Measurements from ENCODE around the gene PKNOX2. TPM values are rescaled to one million over a fixed set of nuclear protein-coding genes. Genes with fewer than 3 reads are reported as not detected.

PKNOX2 gene
- polyA plus RNA-seq, 2 of the 4 experiments (the other 2 are of a cell fraction): not detected

DNA sequence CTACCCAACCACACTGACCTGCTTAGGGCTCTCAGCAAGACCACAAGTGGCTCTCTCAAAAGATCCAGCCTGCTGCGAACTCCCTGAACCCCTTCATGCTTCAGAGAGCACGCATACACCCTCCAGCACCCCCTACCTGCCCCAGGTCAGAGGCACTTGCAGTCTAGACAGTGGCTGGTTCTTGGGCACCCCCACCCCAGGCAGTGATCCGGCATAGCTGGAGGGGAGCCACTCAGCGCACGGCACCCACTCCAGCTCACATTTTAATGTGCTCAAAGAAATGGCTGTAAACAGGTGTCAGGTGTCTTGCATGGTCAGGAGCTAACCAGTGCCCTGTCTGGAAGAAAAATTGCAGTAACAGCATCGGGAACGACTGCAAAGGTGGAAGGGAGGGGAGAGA lies 140.8 kb downstream of the PKNOX2 start:
- no peak for ATAC-seq
- H3K4me3 ChIP-seq: no peak overlapping the region
- H3K9me3 ChIP-seq: no peaks in the 10 kb centered on the region
- 0% methylated on average over 2 of the region's 7 CpGs for WGBS (ENCODE audit: missing lambda C conversion rate)
- TF ChIP-seq CBX8 (IDR thresholded peaks at IDR 0.05) (no peak), POLR2A (IDR thresholded peaks at IDR 0.05; ENCODE audit: low read length) (no peak), KDM1A (IDR thresholded peaks at IDR 0.05; ENCODE audit: low read depth) (no peak), POLR2AphosphoS2 (conservative IDR thresholded peaks at IDR 0.05; ENCODE audit: low read length) (no peak), NR3C1 (IDR thresholded peaks at IDR 0.05) (no peak), EHF (CRISPR knock-in tag; IDR thresholded peaks at IDR 0.05) (no peak)
- TF ChIP-seq, protein P1, sequence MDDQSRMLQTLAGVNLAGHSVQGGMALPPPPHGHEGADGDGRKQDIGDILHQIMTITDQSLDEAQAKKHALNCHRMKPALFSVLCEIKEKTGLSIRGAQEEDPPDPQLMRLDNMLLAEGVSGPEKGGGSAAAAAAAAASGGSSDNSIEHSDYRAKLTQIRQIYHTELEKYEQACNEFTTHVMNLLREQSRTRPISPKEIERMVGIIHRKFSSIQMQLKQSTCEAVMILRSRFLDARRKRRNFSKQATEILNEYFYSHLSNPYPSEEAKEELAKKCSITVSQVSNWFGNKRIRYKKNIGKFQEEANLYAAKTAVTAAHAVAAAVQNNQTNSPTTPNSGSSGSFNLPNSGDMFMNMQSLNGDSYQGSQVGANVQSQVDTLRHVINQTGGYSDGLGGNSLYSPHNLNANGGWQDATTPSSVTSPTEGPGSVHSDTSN (IDR thresholded peaks at IDR 0.05): no peak
- H3K27ac ChIP-seq: no peak overlapping the region
- no peak for FAIRE-seq
- DNase-seq (ENCODE audit: low read depth in 1 of 2, low spot score in 1 of 2): no peak
- POLR2A ChIA-PET: no interaction called here
- CTCF ChIA-PET: no interaction called here
- no peaks in the 10 kb centered on the region for H3K4me1 ChIP-seq
- no peak overlapping the region for H3K4me2 ChIP-seq

DNA sequence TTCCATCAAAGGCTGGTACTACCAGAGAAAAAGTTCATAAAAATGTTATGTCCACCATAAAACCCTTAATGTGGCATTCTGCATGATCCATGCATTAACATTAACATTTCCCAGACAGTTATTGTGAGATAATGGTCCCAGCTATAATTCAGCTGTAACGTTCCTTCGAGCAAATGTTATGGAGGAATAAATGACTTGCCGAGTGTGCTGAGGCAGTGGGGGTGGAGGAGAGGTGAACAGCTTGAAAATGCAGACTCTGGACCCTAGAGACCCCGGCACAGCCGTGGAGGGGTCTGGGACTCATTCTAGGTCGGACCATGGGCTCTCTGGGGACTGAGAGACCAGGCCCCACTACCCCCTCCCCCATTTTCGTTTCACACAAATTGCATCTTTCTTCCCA lies 141.9 kb downstream of the PKNOX2 start:
- FAIRE-seq (no peak), DNase-seq (ENCODE audit: low read depth in 1 of 2, low spot score in 1 of 2) (no peak), ATAC-seq (no peak)
- H3K4me2 ChIP-seq: no peak overlapping the region
- no peak overlapping the region for H3K27ac ChIP-seq
- H3K4me3 ChIP-seq: no peak overlapping the region
- H3K4me1 ChIP-seq: no peaks in the 10 kb centered on the region
- 8% methylated on average over 4 of the region's 7 CpGs for WGBS (ENCODE audit: missing lambda C conversion rate)
- TF ChIP-seq CHD2 (IDR thresholded peaks at IDR 0.05; ENCODE audit: low read length, partially characterized antibody) (no peak), SREBF2 (IDR thresholded peaks at IDR 0.05) (no peak), PHF8 (IDR thresholded peaks at IDR 0.05; ENCODE audit: borderline replicate concordance, low read depth) (no peak), ESRRA (IDR thresholded peaks at IDR 0.05; ENCODE audit: borderline replicate concordance, low read length) (no peak), GATA3 (IDR thresholded peaks at IDR 0.05; ENCODE audit: borderline replicate concordance) (no peak), HOXB13 (CRISPR knock-in tag; IDR thresholded peaks at IDR 0.05; ENCODE audit: low read depth) (no peak), EHF (CRISPR knock-in tag; IDR thresholded peaks at IDR 0.05) (no peak), RARB (CRISPR knock-in tag; IDR thresholded peaks at IDR 0.05) (no peak), FOSL2 (IDR thresholded peaks at IDR 0.05) (no peak), FOSL2 (CRISPR knock-in tag; IDR thresholded peaks at IDR 0.05) (no peak), ZC3H11A (IDR thresholded peaks at IDR 0.05) (no peak), ZSCAN20 (CRISPR knock-in tag; IDR thresholded peaks at IDR 0.05) (no peak), MAFK (IDR thresholded peaks at IDR 0.05; ENCODE audit: partially characterized antibody) (no peak), JUN (IDR thresholded peaks at IDR 0.05) (no peak)
- TF ChIP-seq, protein P2, sequence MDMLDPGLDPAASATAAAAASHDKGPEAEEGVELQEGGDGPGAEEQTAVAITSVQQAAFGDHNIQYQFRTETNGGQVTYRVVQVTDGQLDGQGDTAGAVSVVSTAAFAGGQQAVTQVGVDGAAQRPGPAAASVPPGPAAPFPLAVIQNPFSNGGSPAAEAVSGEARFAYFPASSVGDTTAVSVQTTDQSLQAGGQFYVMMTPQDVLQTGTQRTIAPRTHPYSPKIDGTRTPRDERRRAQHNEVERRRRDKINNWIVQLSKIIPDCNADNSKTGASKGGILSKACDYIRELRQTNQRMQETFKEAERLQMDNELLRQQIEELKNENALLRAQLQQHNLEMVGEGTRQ (IDR thresholded peaks at IDR 0.05): no peak
- TF ChIP-seq, protein P3, sequence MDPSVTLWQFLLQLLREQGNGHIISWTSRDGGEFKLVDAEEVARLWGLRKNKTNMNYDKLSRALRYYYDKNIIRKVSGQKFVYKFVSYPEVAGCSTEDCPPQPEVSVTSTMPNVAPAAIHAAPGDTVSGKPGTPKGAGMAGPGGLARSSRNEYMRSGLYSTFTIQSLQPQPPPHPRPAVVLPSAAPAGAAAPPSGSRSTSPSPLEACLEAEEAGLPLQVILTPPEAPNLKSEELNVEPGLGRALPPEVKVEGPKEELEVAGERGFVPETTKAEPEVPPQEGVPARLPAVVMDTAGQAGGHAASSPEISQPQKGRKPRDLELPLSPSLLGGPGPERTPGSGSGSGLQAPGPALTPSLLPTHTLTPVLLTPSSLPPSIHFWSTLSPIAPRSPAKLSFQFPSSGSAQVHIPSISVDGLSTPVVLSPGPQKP (IDR thresholded peaks at IDR 0.05; ENCODE audit: low read depth, low read length): no peak
- TF ChIP-seq, protein P4, sequence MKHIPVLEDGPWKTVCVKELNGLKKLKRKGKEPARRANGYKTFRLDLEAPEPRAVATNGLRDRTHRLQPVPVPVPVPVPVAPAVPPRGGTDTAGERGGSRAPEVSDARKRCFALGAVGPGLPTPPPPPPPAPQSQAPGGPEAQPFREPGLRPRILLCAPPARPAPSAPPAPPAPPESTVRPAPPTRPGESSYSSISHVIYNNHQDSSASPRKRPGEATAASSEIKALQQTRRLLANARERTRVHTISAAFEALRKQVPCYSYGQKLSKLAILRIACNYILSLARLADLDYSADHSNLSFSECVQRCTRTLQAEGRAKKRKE (CRISPR knock-in tag; IDR thresholded peaks at IDR 0.05; ENCODE audit: low read depth): no peak
- TF ChIP-seq, protein P5, sequence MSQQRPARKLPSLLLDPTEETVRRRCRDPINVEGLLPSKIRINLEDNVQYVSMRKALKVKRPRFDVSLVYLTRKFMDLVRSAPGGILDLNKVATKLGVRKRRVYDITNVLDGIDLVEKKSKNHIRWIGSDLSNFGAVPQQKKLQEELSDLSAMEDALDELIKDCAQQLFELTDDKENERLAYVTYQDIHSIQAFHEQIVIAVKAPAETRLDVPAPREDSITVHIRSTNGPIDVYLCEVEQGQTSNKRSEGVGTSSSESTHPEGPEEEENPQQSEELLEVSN (IDR thresholded peaks at IDR 0.05; ENCODE audit: borderline replicate concordance, low read depth): no peak
- ChIA-PET POLR2A (no interaction called here), CTCF (no interaction called here)
- no peaks in the 10 kb centered on the region for H3K9me3 ChIP-seq

Data from A549 (cell line).